ENCODE data around the gene CTXN2.

DNA sequence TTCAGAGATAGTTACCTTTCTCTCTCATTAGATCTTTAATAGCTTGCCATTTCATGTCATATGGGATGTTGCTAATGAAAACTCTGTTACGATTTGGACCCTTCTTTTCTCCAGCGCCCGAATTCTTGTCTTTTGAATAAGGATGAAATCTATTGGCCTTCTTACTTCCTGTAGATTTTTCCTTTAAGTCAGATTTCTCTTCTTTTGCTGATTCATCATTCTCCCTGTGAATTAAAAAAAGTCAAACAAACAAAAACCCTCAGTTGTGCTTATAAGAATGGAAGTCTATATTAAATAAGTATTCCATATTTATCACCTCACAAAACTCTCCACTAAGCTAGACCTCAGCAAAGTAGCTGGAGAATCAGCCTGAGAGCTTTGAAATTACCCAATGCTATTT, 22.8 kb upstream of the CTXN2 start:
- no peak for TF ChIP-seq TAF1 (IDR thresholded peaks at IDR 0.05; ENCODE audit: borderline replicate concordance, low read depth, low read length)
- TF ChIP-seq, protein P1, sequence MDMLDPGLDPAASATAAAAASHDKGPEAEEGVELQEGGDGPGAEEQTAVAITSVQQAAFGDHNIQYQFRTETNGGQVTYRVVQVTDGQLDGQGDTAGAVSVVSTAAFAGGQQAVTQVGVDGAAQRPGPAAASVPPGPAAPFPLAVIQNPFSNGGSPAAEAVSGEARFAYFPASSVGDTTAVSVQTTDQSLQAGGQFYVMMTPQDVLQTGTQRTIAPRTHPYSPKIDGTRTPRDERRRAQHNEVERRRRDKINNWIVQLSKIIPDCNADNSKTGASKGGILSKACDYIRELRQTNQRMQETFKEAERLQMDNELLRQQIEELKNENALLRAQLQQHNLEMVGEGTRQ (IDR thresholded peaks at IDR 0.05; ENCODE audit: borderline replicate concordance, low read depth, low read length): no peak
- TF ChIP-seq, protein P2, sequence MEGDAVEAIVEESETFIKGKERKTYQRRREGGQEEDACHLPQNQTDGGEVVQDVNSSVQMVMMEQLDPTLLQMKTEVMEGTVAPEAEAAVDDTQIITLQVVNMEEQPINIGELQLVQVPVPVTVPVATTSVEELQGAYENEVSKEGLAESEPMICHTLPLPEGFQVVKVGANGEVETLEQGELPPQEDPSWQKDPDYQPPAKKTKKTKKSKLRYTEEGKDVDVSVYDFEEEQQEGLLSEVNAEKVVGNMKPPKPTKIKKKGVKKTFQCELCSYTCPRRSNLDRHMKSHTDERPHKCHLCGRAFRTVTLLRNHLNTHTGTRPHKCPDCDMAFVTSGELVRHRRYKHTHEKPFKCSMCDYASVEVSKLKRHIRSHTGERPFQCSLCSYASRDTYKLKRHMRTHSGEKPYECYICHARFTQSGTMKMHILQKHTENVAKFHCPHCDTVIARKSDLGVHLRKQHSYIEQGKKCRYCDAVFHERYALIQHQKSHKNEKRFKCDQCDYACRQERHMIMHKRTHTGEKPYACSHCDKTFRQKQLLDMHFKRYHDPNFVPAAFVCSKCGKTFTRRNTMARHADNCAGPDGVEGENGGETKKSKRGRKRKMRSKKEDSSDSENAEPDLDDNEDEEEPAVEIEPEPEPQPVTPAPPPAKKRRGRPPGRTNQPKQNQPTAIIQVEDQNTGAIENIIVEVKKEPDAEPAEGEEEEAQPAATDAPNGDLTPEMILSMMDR (IDR thresholded peaks at IDR 0.05): no peak
- no peak for TF ChIP-seq GATA2 (CRISPR knock-in tag; IDR thresholded peaks at IDR 0.05)
- no peak for TF ChIP-seq FOXM1 (IDR thresholded peaks at IDR 0.05; ENCODE audit: low read depth)
- no peak for TF ChIP-seq EZH2phosphoT487 (IDR thresholded peaks at IDR 0.05; ENCODE audit: borderline replicate concordance, low read depth)

Measured in SK-N-SH (cell line).